Skeletal muscle satellite cell (primary cell): ENCODE measurements around the gene RAPGEF2.
A peak's percentile ranks its signal among the peaks of the same experiment; 100 is the strongest.

Source experiments
- H3K27me3 ChIP-seq: 2 replicates; pipeline ENCODE4 v1.7.0; 2013; ENCODE audit warnings: low read length; ENCODE audit not compliant: control insufficient read depth, insufficient read depth
- H3K36me3 ChIP-seq: 2 replicates; pipeline ENCODE4 v1.7.0; 2013; ENCODE audit warnings: mild to moderate bottlenecking, control low read depth, low read length; ENCODE audit not compliant: insufficient read depth
- H3K4me1 ChIP-seq: 2 replicates; pipeline ENCODE4 v1.7.0; 2013; ENCODE audit warnings: low read length; ENCODE audit not compliant: control insufficient read depth, insufficient read depth
- H3K4me2 ChIP-seq: 2 replicates; pipeline ENCODE4 v1.7.0; 2013; ENCODE audit warnings: mild to moderate bottlenecking, low read length
- H3K4me3 ChIP-seq: 2 replicates; pipeline ENCODE4 v1.7.0; 2013; ENCODE audit warnings: low read length
- H3K9ac ChIP-seq: 2 replicates; pipeline ENCODE4 v1.7.0; 2013; ENCODE audit warnings: mild to moderate bottlenecking, low read depth, low read length, moderate library complexity
- H3K9me3 ChIP-seq: replicated peaks from 2 replicates; pipeline ENCODE4 v1.7.0; 2013; ENCODE audit warnings: mild to moderate bottlenecking, control low read depth, low read length

The RAPGEF2 gene

DNA sequence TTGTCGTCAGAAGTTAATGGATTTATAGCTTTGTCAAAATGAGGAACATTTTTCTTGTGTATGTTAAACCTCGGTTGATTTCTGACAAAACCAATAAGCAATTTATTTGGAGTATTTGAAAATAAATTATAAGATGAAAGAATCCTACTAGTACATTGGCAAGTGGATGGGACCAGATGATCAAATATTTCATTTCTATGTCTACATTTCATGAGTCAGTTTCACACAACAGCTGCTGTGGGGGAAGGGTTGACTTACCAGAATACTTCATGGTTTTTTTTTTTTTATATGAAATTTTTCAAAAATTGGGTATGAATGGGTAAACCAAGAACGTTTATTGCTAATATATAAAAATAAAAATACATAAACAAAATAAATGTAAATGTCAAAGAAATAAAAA lies 39.4 kb downstream of the RAPGEF2 start:
- Histone ChIP-seq H3K36me3 (no peaks in the 10 kb centered on the region), H3K9ac (no peak overlapping the region), H3K4me1 (peaks cover 31% of the 10 kb centered on the region), H3K4me2 (peak overlapping the region; percentile 46), H3K4me3 (no peak overlapping the region), H3K9me3 (no peaks in the 10 kb centered on the region), H3K27me3 (no peaks in the 10 kb centered on the region)

DNA sequence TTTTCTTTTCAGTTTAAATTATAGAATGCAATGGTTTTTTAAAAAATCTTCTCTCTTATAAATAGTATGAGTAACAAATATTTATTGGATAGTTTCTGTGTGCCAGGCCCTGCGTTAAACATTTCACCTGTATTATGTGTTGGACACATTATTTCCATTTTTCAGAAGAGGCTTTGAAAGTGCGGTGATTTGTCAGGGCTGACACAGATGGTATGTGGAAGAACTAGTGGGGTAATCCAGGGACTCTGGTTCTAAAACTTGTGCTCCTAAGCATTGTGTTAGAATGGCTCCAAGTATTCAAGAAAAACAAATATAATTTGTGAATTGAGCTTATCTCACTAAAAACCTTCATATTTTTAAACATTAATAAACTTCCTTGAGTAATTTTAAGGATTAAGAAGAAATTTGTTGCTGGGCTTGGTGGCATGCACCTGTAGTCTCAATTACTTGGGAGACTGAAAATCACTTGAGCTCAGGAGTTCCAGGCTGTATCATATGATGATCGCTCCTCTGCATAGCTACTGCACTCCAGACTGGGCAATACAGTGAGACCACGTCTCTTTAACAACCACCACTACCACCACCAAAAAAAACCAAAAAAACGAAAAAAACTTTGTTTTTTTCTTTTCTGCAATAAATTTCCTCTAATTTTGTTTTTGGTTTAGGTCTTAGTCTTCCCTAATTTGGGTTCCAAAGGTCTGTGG lies 40.0 kb downstream of the RAPGEF2 start:
- Histone ChIP-seq H3K36me3 (no peaks in the 10 kb centered on the region), H3K9ac (no peak overlapping the region), H3K4me3 (no peak overlapping the region), H3K4me1 (peaks cover 31% of the 10 kb centered on the region), H3K27me3 (no peaks in the 10 kb centered on the region), H3K4me2 (no peak overlapping the region), H3K9me3 (no peaks in the 10 kb centered on the region)

DNA sequence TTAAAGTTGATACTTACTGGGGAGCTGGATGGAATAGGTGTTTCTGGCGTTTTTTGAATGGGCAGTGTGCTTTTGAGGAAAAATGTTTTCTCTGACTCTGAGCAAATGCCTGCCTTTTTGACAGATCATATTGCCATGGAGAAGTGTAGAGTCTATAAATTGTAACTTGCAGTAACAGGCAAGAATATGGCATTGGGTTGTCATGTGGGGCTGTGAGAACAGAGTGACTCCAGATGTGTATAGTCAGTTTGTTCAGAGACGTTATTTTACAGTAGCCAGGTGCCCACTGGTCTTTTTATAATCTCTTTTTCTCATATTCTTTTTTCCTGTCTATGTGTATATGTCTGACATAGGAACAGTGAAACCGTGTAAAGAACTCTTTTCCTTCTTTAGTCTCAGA lies 40.8 kb downstream of the RAPGEF2 start:
- Histone ChIP-seq H3K9ac (no peak overlapping the region), H3K9me3 (no peaks in the 10 kb centered on the region)

DNA sequence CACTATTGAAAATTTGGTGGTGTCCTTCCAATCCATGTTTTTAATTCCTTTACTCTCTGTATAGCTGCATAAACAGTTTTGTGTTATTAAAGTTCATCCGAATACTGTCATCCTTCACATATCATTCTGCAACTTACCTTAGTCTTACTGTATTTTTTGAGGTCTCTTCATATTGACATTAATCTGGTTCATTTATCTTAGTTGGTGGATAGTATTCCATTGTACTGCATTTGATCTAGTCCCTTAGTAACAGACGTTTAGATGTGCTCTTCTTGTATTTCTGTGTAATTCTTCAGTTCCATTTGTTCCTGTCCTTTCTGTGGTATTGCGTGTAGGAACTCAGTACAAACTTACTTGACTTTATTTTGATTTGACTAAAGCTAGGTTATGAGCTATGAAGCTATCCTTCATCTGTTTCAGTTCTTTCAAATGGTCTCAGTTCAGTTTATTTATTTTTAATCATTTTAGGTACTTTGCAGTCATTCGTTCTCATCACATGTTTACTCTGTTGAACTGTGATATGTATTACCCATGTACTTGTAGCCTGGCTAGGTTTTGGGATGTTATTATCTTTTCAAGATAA lies 41.3 kb downstream of the RAPGEF2 start:
- H3K9me3 ChIP-seq = no peaks in the 10 kb centered on the region
- H3K4me2 ChIP-seq = no peak overlapping the region
- no peaks in the 10 kb centered on the region for H3K36me3 ChIP-seq
- peaks cover 31% of the 10 kb centered on the region for H3K4me1 ChIP-seq
- no peak overlapping the region for H3K9ac ChIP-seq
- no peaks in the 10 kb centered on the region for H3K27me3 ChIP-seq
- H3K4me3 ChIP-seq = no peak overlapping the region

More for the DNA sequence above, 40.8 kb downstream of the RAPGEF2 start:
- Histone ChIP-seq H3K4me3 (no peak overlapping the region), H3K36me3 (no peaks in the 10 kb centered on the region), H3K4me2 (no peak overlapping the region), H3K4me1 (peaks cover 31% of the 10 kb centered on the region), H3K27me3 (no peaks in the 10 kb centered on the region)

DNA sequence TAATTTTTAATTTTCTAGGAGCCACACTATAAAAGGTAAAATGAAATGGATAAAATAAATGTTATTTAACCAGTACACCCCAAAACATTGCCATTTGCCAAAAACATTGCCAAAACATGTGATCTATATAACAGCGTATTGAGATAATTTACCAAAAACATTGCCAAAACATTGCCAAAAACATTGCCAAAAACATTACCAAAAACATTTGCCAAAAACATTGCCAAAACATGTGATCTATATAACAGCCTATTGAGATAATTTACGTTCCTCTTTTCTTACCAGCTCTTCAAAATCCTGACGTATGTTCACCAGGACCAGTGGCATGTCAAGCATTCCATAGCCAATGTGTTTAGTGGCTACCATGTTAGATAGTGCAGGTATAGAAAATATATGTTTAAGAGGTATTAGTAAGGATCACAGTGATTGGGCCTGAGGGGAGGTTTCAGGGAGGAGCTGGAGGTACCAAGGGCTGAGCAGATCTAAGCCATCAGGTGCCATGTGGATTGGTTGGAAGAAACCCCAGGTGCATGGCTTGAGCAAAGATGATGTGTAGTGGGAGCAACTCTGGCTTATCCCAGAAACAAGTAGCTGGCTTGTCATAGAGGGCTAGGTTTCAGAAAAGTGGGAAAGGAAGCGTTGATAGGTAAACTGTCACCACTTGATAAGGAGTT lies 42.6 kb downstream of the RAPGEF2 start:
- H3K9ac ChIP-seq = no peak overlapping the region
- H3K4me3 ChIP-seq = no peak overlapping the region
- no peaks in the 10 kb centered on the region for H3K36me3 ChIP-seq
- H3K27me3 ChIP-seq = no peaks in the 10 kb centered on the region
- H3K9me3 ChIP-seq = no peaks in the 10 kb centered on the region
- no peak overlapping the region for H3K4me2 ChIP-seq
- H3K4me1 ChIP-seq = peaks cover 31% of the 10 kb centered on the region

DNA sequence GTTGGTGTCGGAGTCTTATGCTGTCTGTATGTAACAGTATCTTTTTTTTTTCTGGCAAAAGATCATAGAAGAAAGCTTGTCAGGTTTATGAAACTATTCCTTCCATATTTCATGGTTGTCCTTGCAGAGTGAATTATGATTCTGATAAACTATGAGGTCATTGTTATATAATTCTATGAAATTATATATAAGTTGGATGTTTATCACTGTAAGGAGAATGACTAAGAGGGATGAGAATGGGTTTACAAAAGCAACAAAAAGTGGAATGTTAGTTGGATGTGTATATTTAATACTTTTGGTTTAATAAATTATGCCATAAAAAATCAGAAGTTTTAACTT lies 43.1 kb downstream of the RAPGEF2 start:
- H3K27me3 ChIP-seq = no peaks in the 10 kb centered on the region
- no peak overlapping the region for H3K4me2 ChIP-seq
- H3K4me1 ChIP-seq = peaks cover 29% of the 10 kb centered on the region
- no peak overlapping the region for H3K9ac ChIP-seq
- H3K4me3 ChIP-seq = no peak overlapping the region
- H3K36me3 ChIP-seq = no peaks in the 10 kb centered on the region
- no peaks in the 10 kb centered on the region for H3K9me3 ChIP-seq

DNA sequence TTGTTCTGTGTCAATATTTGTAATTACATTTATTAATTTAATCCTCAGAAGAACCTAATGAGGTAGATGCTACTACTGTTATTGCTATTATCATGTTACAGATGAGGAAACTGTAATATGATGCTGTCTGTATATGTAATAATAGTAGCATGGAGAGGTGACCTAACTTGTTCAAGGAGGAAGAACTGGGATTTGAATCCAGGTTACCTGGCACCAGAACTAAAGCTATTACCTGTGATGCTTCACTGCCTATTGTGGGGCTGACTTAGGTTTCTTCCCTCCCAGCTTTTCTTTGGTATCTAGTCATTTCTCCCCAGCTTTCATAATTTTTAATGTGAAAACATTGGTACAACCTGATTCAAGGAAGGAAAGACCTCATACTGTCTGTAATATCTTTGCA lies 43.6 kb downstream of the RAPGEF2 start:
- Histone ChIP-seq H3K4me2 (peak overlapping the region; percentile 26), H3K4me3 (no peak overlapping the region), H3K4me1 (peaks cover 25% of the 10 kb centered on the region), H3K36me3 (no peaks in the 10 kb centered on the region), H3K27me3 (no peaks in the 10 kb centered on the region), H3K9me3 (no peaks in the 10 kb centered on the region), H3K9ac (no peak overlapping the region)

DNA sequence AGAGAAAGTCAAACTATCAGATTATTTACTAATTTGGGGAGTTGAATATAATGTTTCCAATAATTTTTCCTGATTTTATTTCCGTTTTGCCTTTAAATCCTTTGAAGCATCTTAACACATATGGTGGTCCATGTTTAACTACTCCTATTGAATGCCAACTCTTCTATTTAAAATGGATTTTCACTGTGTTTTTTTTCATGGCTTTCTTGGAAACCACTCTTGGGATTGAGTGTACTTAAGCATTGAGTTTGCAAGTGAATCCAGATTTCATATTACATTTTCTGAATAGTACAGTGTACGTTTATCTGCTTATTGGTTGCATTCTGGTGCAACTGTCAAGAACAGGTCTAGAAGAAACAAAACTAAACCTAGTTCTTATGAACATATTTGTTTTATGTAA lies 45.6 kb downstream of the RAPGEF2 start:
- H3K4me2 ChIP-seq = no peak overlapping the region

DNA sequence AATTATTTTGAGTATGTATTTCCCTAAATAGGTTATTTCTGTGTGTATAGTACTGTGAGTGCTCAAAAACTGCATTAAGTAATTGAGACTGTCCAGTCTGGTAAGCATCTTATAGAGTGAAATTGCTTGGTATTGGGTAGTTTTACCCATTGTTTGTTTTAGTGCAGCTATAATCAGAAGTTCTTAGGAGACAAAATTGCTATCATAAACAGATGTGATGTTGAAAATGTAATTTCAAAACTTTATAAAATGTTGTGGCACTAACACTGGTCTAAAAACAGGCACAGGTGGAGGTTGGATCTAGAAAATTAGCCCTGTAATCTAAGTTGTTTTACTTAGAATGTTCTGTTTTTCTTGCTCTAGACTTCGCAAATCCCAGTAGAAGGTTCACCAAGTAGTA lies 46.8 kb downstream of the RAPGEF2 start:
- Histone ChIP-seq H3K9me3 (no peaks in the 10 kb centered on the region), H3K4me3 (no peak overlapping the region), H3K27me3 (no peaks in the 10 kb centered on the region), H3K9ac (no peak overlapping the region), H3K4me1 (peaks cover 16% of the 10 kb centered on the region), H3K36me3 (no peaks in the 10 kb centered on the region), H3K4me2 (no peak overlapping the region)

More for the DNA sequence above, 45.6 kb downstream of the RAPGEF2 start:
- Histone ChIP-seq H3K4me3 (no peak overlapping the region), H3K4me1 (peaks cover 19% of the 10 kb centered on the region), H3K36me3 (no peaks in the 10 kb centered on the region), H3K9ac (no peak overlapping the region), H3K9me3 (no peaks in the 10 kb centered on the region), H3K27me3 (no peaks in the 10 kb centered on the region)

DNA sequence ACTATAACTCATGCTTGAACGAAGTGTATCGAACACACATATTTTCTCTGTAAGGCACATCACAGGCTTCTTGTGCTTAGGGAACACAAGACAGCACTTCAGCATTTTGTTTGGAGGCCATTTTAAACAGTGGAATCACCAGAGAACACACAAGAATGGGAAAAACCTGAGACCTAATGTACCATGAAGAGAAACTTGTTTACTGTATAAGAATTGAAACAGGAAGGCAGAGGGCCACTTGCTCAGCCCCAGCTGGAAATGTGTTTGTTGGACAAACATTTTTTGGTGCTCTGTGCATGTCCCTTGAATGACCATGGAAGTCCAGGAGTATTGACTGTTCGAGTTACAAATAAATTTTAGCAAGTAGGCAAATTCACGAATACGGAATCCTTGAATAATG lies 47.5 kb downstream of the RAPGEF2 start:
- H3K4me2 ChIP-seq = no peak overlapping the region
- H3K36me3 ChIP-seq = no peaks in the 10 kb centered on the region
- no peak overlapping the region for H3K9ac ChIP-seq
- peaks cover 16% of the 10 kb centered on the region for H3K4me1 ChIP-seq
- H3K27me3 ChIP-seq = no peaks in the 10 kb centered on the region
- H3K9me3 ChIP-seq = no peaks in the 10 kb centered on the region
- no peak overlapping the region for H3K4me3 ChIP-seq

DNA sequence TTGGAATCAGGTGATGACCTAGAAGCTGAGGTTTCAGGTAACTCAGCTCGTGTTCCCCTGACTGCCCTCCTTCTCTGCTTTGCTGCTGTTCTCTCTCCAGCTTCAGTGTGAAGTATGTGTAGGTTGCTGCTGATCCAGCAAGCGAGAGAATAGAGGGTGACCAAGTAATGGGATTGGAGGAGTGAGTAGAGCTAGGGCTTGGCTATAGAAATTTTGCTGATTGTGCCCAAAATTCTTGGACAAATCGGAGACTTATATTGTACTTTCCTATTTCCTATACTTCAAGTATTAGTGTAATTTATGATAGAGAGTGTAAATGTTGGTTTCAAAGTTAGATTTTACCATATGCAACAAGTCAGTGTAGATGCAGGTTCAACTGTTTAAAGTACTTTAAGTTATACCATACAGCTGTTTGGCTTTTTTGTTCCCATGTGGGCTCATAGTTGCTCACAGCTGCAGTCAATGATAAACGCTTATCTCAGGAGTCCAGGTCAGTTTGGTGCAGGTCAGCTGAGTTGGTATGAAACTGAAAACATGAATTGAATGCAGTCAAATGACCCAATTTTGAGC lies 48.0 kb downstream of the RAPGEF2 start:
- H3K27me3 ChIP-seq = no peaks in the 10 kb centered on the region
- peaks cover 13% of the 10 kb centered on the region for H3K4me1 ChIP-seq
- H3K4me3 ChIP-seq = no peak overlapping the region
- H3K36me3 ChIP-seq = no peaks in the 10 kb centered on the region
- no peak overlapping the region for H3K9ac ChIP-seq
- H3K9me3 ChIP-seq = no peaks in the 10 kb centered on the region
- H3K4me2 ChIP-seq = no peak overlapping the region
